GM18868 (cell line): Measurements from ENCODE around the gene FPR1.

Experiments used
- ATAC-seq: cut with Tn5 transposase; IDR thresholded peaks from one replicate; pipeline ENCODE4 v1.9.1; 2021; ENCODE audit warnings: mild to moderate bottlenecking, moderate library complexity; ENCODE audit not compliant: unreplicated experiment

Gene FPR1

DNA sequence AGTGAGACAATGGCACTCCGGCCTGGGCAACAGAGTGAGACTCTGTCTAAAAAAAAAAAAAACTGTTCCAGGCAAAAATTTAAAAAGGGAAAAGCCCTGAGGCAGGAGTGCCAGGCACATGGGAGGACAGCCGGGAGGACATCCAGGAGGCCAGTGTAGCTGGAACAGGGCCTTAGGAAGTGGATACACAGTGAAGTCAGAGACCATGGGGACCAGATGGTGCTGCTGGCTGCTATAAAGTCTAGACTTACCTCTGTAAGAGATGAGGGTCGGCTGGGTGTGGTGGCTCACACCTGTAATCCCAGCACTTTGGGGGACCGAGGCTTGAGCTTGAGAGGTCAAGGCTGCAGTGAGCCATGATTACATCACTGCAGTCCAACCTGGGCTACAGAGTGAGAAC, 42.9 kb downstream of the FPR1 start:
- no peak for ATAC-seq

GRCh38 chr19:51706885-51707284, 44.8 kb downstream of the FPR1 start:
- ATAC-seq = no peak

GRCh38 chr19:51706296-51706695, 45.4 kb downstream of the FPR1 start:
- ATAC-seq = no peak

DNA sequence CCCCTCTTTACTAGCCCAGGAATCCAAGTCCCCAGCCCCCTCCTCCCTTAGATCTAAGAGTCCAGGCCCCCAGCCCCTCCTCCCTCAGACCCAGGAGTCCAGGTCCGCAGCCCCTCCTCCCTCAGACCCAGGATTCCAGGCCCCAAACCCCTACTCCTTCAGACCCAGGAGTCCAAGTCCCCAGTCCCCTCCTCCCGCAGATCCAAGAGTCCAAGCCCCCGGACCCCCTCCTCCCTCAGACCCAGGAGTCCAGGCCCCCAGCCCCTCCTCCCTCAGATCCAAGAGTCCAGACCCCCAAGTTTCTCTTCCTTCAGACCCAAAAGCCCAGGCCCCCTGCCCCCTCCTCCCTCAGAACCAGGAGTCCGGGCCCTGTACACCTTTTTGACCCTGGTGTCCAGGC, 47.1 kb downstream of the FPR1 start:
- ATAC-seq = no peak

DNA sequence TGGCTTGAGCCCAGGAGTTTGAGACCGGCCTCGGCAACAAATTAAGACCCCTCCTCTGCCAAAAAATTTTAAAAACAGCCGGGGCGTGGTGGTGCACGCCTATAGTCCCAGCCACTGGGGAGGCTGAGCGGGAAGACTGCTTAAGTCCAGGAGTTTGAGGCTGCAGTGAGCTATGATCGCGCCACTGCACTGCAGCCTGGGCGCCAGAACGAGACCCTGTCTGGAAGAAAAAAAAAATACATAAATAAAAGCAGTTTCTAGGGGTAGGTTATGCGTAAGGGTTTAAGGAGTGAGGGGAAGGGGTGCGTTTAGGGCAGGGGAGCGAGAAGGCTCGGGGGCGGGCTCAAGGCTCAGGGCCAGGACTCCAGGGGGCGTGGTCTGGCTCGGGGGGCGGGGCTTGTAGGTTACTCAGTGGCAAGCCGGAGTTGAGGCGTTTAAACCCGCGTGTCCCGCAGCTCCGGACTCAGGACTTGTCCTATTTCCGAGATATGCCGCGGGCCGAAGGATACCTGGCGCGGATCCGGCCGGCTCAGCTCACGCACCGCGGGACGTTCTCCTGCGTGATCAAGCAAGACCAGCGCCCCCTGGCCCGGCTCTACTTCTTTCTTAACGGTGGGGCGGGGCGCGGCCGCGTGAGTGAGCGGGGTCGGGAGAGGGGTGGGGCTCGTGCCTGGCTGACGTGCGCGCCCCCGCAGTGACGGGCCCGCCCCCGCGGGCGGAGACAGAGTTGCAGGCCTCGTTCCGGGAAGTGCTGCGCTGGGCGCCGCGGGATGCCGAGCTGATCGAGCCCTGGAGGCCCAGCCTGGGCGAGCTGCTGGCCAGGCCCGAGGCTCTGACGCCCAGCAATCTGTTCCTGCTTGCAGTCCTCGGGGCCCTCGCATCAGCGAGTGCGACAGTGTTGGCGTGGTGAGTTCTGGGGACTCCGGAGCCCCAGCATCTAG, 47.8 kb downstream of the FPR1 start:
- peak; percentile 86 for ATAC-seq

- ATAC-seq = no peak
Observed at GRCh38 chr19:51702825-51703574, 48.7 kb downstream of the FPR1 start.

- no peak for ATAC-seq
Observed at GRCh38 chr19:51702103-51702824, 49.4 kb downstream of the FPR1 start.

- ATAC-seq = no peak
Observed at GRCh38 chr19:51701468-51702100, 50.1 kb downstream of the FPR1 start.

DNA sequence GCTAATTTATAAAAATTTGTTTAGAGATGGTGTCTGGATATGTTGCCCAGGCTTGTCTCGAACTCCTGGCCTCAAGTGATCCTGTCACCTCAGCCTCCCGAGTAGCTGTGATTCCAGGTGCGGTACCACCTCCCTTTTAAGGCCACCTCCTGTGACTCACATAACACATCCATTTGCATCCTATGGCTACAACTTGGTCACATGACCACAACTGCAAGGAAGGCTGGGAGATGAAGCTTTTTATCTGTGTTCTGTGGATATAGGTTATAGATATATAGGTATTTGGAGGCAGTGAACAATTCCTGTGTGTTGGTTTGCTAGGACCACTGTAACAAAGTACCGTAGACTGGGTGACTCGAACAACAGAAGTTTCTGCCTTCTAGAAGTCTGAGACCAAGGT, 52.5 kb downstream of the FPR1 start:
- ATAC-seq = no peak

GRCh38 chr19:51698296-51698695, 53.4 kb downstream of the FPR1 start:
- no peak for ATAC-seq

GRCh38 chr19:51697169-51697776, 54.4 kb downstream of the FPR1 start:
- no peak for ATAC-seq

DNA sequence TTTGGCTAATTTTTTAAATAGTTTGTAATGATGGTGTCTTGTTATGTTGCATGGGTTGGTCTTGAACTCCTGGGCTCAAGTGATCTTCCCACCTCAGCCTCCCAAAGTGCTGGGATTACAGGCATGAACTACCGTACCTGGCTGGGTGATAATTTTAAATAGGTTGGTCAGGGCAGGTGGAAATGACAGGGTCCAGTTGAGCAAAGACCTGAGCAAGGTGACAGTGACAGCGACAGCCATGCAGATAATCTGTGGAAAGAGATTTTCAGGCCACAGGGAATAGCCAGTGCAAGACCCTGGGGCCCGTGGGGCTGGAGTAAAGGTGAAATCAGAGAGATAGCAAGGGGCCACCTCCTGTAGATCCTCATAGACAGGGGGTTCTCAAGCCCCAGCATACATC, 55.1 kb downstream of the FPR1 start:
- ATAC-seq = no peak
